GM21390 (cell line): Measurements from ENCODE around the gene GRHL3.
A peak's percentile ranks its signal among the peaks of the same experiment; 100 is the strongest.

Experiments
- ATAC-seq: cut with Tn5 transposase; IDR thresholded peaks from one replicate; pipeline ENCODE4 v1.9.1; 2021; ENCODE audit not compliant: unreplicated experiment

The GRHL3 gene

DNA sequence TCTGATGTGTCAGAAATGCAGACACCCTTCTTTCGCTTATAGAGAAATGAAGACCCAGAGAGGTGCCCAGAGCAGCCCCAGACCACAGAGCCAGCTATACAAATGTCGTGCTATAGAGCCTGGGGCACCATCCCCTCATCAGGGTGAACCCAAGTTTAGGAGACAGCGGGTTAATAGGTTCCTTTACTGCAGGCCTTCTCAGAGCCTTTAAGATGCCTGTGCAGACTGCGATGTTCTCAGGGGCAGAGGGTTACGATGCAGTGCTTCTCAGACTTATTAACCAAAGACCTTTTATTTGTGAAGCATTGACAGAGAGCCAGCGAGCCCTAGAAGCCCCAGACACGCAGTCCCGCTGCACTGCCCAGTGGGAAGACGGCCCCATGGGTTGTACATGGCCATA is 47.5 kb downstream of the GRHL3 start:
- ATAC-seq = no peak

DNA sequence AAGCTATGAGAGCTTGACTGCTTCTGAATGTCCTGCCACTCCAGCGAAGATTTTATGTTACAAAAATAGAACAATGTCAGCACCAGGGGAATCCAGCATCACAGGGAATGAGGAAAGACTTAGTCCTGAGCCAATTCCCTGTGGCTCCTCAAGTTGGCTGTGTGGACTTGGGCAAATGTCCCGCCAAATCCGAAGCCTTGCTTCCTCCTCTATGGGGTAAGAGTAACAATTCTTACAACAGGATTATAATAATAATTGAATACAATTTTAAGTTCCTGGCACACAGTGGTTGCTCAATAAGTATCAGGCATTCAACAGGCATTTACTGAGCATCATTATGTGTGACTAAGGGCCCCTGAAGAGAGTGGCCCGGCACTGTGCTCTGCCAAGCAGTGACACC is 50.0 kb downstream of the GRHL3 start:
- no peak for ATAC-seq

DNA sequence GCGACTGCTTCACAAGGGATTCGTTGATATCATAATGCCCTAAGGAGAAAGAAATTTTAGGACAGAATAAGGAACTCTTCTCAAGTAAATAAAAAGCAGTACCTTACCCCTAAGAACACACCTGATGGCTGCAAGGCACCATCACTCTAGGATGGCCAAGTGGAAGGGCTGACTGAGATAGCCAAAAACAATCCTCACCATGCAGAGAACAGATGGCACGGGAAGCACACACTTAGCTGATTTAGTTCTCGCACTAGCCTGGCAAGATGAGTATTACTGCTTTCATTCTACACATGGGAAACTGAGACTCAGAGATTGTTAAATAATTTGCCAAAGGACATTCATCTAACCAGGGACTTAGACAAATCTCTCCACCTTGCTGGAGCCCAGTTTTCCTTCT is 50.6 kb downstream of the GRHL3 start:
- no peak for ATAC-seq

DNA sequence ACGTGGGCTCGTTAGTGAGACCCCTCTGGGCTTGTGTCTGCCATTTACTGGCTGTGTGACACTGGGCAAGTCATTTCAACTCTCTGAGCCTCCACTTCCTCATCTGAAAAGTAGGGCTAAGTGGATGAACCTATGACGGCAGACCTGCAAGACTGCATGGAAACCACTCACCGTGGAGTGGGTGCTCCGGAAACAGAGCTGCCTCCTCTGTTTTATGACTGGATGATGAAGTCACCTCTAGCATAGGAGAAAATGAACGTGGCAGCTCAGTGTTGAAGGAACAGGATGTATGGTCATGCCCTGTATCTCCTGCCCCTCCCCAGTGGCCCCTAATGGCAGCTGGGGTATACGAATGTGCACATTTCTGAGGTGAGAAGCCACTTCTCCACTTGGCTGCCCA is 53.9 kb downstream of the GRHL3 start:
- peak; percentile 48 for ATAC-seq

DNA sequence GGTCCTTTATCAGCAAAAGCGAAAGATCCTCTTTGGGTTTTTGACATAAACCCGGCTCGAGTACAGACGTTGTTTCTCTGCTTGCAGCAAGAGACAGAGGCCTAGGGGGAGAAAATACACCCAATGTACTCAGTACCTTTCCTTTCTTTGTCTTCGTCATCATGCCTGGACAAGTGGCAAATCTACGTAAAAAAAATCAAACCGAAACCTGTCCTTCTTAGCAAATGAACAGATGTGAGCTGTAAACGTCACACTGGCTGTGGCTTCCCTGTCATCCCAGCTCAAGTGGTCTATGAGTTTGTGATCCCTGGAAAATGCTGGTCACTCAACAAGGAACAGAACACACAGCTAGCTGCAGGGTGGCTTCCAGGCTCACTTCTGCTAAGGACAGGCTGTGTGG is 54.6 kb downstream of the GRHL3 start:
- no peak for ATAC-seq

DNA sequence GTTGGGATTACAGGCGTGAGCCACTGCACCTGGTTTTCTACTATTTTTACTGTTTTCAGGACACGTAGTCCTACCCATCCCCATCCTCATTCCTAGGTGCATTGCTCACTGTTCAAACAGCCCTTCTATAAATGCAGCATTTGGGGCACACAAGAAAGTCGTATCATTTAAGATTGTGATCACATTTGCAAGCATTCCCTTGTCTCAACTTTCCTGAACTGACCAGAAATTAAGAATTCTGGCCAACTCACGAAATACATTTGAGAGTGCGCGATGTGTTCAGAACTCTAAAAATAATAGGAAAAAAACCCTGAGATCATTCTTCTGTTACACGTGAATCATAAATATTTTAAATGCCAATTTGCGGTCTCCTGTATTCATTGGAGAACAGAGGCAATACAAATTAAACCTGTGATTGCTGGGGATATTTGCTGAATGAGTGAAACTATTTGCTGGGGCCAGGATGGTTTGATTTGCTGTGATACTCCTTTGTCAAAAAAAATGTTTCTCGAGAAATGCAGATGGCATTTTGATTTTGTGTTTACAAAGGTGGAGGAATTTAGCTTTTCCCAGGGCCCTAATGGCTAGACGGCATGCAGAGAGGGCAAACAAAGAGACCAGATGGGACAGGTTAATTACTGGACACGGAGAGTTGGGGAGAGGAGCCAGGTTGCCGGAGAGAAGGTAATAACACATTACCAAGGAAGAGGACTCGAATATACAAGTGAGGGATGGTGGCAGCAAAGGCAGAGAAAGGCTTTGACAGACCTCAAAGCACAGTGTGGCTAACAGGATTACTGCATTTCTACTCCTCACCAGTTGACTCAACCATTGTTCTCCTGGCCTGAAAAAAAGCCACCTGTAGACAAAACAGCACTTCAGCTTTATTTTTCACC is 56.0 kb downstream of the GRHL3 start:
- no peak for ATAC-seq

DNA sequence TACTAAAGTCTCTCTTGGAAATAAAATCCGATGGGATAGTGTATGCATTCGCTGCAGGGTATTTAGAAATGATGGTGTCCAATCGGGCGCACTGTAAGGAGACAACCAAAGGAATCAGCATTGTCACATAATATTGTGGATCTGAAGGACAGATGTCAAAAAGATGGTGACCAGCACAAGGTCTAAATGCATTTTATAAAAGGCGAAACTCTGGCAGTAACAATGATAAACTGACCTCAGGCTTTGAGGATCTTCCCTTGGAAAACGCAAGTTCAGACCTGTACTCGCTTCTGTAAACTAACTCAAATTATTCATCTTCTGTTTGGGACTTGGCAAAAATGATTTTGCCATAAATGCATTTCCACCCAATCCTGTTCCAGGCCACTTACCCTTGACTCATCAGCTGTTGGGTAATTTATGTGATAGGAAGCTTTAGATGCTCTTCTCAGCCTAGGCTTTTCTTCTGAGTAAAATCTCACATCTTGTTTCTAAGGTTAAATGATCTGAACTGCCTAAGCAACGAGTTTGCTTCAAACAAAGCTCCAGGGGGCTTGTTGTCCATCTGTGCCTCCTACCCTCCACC is 60.7 kb downstream of the GRHL3 start:
- ATAC-seq = no peak

DNA sequence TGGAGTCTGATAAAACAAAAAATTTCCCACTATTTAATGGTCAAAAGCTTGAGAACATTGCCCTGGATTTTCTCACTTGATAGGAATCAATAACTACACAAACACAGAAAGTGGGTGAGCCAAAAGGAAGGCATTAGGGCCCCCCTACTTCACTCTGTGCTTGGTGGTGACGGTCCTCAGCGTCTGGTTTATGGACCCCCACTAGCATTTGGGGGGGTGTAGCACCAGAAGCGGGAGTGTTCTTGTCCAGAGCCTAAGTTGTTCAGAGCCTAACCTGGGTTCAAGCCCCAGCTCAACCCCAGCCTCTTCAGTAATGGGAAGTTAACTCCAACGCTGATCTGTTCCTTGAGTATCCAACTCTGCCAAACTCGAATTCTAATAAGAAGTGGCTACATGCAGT is 61.4 kb downstream of the GRHL3 start:
- ATAC-seq = no peak

DNA sequence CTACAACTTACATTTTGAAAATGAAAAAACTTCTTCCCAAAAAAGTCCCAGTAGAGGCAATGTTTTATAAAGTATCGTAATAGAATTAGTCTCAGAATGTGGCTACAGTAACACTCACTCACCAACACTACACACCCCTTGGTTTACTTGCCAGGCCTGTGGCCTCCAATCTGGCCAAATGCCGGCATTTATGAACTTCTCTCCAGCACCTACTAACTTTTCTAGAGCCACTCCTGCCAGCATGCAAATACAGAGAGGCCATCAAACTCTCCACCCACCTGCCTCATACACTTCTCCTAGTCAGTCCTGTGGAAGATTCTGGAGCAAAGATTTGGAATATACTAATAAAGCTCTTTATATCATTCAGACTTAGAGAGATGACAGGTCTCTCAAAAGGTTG is 62.1 kb downstream of the GRHL3 start:
- no peak for ATAC-seq

DNA sequence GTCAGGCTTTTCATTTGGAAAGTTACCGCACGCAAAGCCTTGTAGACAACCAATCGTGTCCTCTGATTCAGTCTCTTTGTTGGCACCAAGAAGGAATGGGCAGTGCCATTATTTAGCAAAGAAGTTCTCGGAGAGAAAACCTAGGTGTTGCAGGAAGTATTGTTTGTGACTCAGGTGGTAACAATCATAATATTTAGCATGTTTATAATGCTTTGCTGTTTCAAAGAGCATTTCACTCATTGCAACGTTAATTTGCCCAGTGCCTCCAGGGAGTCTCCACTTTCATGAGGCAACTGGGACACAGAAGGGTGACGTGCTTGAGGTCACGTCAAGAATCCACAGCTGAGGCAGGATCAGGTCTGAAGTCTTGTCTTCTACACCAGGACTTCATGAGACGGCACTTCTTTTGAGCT is 63.0 kb downstream of the GRHL3 start:
- no peak for ATAC-seq

DNA sequence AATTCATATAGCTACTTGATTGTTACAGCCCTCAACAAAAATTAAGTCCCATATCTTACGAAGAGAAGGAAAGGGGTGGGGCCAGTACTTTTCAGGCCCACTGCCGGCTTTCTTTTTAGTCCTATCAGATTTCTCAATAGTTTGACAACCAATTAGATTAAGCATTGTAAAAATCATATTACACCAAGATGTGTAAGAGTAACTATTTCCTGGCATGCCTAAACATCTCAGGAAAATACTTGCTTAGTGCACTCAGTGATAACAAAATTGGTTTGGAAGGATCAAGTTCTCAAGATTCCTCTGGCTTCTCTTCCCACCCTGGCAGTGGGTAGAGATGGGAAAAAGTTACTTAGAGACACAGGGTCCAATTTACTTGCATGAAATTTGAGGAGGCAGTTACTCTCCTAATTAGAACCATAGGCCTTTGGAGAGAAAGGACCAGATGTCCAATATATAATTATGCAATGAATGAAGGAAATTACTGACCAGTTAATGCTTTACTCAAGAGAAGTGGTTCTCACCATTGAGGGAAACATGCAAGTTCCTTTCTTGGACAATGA is 64.3 kb downstream of the GRHL3 start:
- ATAC-seq = no peak

DNA sequence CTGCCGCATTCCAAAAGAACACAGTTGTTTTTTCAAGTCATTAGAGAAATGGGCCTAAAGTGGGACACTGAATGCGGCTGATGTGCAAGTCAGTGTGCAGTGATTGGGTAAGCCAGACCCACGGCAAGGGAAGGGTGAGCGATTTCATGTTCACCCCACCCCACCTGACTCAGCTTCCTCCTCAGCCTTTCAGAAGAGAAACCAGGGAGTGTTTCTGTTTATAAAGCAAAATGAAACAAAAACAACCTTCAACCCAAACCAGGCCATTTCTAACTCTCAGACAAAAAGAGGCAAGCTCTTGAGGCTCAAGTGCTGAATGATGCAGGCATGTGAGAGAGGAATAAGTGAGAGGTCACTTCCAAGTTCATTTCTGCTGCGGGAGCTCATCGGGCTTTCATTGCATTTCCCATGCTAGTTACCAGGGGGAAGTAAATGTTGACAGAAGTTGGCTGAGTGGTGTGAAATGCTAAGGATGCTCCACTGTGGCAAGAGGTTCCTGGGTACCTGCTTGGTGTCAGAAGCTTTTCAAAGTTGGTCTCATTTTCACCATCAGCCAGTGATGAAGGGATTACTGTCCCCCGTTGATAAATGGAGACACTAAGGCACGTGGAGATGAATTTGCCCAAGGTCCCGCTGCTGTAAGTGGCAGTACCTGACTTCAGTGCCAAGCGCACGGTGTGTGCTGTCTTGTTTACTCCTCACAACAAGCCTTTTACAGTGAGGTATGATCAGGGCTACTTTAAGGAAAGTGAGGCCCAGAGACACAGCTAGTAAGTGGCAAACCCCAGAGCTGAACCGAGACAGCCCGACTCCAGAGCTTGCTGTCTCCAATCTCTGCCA is 65.3 kb downstream of the GRHL3 start:
- ATAC-seq = peak; percentile 74

DNA sequence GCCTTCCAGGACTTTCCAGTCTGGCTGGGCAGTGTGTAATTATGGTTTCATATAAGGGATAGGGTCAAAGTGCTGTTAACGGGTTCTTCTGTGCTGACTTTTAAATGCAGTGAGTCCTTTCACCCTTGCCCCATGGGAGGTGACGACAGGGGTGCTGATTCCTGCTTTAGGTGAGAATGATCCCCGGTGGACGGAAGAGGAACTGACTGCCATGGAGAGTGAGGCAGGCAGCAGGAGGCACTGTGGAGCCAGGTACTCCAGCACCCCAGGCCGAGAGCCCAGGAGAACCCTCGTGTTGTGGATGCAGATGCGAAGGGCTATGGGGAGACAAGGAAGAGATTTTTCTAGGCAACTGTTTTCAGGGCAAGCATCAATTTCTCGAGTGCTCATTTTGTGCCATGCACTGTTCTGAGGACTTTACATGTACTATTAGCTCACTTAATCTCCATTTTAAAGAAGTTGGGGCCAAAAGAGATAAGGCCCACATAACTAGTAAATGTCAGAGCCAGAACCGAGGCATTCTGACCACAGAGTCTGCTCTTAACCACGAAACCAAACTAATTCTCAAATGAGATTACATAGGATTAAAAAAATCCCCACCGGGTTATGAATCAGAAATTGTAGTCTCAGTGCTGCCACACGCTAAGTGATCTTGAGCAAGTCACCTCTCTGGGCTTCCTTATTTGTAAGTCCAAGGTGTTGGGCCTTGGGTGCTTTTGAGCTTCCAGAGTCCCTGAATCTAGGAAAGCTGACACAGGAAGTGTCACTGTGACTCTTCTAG is 66.2 kb downstream of the GRHL3 start:
- no peak for ATAC-seq

DNA sequence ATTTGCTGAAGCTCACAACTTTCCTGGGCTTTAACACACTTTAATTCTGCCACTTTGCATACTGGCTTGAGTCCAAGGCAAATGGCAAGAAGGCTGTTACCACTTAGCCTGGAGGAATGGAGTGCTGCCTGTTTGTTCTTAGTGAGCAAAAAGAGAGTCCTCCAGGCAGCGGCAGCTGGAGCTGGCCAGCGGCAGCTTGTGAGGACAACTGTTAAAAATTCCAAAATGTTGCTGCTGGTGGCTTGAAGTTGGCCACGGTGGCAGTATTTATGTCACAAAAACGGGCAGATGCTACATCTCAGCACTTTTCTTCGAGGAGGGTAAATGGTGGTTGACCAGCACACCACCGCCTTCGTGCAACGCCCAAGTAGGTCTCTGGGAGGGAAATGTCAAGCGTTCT is 67.1 kb downstream of the GRHL3 start:
- no peak for ATAC-seq

DNA sequence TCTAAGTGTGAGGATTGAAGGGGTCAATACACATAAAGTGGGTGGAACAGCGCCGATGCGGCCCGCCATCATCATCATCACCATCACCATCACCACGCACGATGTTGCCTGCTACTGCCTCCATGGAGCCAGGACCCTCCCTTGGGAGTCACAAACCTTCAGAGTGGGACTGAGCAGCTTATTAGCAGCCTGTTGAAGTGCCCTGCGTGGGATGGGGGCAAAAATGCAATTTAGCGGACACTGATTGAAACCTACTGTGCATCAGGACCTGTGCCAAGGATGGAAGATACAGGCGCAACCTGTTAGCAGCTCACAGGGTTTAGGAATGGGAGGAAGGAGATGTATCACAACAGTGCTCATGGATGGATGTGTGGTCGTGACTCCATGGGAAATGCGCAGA is 67.8 kb downstream of the GRHL3 start:
- no peak for ATAC-seq

DNA sequence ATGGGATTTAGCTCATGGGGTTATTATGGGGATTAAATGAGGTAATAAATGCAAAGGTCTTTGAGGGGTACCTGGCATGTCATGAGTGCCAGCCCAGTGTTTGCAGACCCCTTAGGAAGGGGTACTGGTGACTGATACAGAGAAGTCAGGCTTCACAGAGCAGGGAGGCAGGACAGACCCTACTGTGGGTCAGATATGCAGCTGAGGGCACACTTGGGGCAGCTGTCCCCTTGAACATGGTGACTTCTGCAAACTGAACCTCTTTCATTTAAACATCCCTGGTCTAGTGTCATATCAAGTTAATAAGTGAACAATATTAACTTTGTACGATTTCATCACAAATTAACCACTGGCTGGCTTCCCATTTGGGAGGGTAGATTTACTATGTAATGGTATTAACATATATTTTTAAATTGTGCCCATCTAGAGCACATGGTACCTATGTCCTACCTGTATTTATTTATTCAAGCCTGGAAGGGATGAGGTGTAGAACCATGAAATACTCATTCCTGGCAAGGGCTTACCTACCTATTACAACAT is 68.5 kb downstream of the GRHL3 start:
- ATAC-seq = no peak

DNA sequence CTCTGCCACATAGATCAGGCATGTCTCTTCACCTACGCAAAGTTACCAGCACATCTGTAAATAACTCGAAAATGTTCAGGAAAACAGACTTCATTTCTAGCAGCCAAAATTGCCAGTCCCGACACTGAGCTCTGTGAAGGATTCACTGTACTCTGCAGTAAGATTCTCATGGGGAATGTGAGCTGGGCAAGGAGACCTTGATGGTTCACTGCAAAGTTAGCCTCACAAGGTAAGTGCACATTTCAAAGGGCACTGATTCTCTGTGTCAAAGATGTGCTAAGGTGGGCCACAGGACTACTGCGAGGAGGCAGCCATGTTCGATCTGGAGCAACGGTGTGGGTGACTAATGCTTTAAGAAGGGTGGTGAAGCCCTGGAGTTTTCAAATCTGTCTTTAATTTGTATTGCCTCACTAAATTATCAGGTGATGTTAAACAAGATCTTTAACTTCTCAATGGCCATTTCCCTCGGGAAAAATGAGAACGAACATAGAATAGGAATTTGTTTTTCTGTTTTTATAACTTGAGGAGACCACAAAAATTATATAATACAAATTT is 69.3 kb downstream of the GRHL3 start:
- no peak for ATAC-seq

DNA sequence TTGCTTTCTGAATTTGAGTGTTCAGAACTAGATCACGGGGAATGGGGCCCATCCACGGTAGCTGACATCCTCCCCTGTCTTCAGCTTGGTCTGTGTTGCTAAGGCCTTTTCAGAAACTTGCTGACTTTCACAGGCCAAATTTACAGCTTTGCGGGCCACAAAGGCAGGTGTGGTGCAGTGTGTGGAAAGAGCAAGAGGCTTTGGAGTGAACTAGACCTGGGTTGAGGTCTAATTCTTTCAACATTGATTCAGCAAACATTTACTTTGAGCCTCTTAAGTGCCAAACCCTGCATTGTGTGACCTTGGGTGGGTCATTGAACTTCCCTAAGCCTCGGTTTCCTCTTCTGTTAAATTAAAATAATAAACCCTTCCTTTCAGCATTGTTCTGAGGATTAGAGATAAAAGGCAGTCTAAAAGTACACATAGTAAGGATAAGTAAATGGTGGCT is 70.1 kb downstream of the GRHL3 start:
- no peak for ATAC-seq

DNA sequence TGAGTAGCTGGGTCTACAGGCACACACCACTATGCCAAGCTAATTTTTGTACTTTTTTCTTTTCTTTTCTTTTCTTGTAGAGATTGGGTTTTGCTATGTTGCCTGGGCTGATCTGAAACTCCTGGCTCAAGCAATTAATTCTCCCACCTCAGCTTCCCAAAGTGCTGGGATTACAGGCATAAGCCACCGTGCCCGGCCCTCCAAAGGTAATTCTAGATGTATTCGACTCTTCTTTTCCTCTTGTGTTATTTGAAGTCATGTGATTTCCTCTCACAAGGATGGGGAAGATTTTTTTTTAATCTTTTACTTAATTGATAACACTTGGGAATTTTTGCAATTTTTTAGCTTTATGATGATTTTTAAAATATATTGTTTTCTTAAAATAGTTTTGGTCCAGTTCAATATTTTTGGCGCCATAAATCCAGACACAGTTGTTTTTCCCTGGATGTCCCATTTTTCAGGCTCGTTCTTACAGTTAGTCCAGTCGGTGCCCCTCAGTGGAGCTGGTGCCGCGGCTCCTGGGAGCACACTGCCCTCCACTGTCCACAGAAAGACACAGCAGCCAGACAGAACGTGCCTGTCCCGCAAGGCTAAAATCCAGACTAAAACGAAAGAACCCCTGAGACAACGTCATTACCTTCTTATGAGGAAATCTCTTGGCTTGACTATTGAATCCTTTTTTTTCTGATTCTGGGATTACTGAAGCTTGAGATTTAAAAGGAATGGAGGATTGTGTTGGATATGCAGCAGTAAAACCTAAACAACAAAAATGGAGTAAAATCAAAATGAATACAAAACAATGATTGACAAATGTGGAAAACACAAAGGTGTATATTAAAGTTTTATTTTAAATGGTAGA is 72.0 kb downstream of the GRHL3 start:
- ATAC-seq = peak; percentile 43
